GDM1 (cell line): ENCODE results near the gene ZSWIM5.
"Not testable (repeated sequence)": the region's sequence is repeated elsewhere in the genome, so short reads cannot be mapped to it uniquely, and the experiment has no call there.

Experiments used
- DNase-seq: peaks from one replicate; lab custom pipeline; 2025; lab: John Stamatoyannopoulos, UW

The ZSWIM5 gene

DNA sequence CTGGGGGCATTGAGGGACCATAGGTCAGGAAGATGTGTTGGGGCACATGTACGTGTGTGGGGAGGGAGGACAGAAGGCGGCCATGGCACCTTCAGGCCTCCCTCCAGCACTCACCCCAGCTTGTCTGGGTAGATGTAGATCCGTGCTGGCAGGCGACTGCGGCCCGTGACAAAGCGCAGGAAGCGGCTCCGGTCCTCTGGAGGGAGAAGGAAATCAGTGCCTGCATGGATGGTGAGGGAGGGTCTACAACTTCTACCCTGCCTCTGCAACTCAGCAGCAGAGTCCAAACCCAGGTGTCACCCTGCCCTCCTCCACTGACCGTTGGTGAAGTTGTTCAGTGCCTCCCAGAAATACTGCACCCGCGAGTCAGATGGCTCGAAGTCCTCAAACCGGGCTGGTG lies 202.7 kb downstream of the ZSWIM5 start:
- no peak for DNase-seq

DNA sequence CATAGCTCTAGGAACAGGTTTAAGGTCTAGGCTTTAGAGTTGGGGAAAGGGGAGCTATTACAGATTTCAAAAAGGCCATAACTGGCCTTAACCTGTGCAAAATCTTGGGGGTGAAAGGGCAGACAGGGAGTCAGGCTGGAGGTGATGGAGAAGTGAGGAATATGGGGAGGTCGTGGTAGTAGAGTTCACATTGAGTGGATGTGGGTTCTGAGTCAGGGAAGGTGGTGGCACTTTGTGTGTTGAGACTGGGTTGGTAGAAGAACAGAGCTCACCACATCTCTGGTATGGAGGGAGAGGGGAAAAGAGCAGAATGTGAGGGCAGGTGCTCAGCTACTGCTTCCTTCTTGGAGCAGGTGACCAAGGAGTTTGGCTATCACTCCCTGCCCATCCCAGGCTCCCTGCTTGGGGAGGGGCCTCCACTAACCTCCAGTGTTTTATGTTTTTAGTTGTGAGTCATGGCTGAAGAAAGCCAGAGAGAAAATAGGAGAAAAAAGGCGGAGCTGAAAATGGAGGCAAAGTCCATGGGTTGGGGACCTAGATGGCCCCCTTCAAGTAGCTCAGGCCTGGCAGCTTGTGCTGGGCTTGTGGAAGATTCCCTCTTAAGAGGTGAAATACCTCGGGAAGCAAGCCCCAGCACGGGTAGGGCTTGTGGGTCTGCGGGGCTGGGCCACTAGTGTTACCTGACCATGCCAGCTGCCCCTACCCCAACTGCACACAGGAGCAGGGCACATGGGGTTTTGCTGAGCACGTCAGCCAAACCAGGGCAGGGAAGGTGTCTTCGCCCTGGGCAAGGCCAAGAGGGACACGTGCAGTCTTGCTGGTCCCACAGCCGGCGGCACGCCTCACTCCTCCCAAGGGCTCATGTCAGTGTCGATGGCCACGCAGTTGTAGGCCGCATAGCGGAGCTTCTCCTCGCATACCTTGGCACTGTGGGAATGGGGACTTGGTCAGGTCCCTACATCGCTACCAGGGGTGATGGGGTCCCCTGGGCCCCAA lies 203.5 kb downstream of the ZSWIM5 start:
- DNase-seq: no peak

DNA sequence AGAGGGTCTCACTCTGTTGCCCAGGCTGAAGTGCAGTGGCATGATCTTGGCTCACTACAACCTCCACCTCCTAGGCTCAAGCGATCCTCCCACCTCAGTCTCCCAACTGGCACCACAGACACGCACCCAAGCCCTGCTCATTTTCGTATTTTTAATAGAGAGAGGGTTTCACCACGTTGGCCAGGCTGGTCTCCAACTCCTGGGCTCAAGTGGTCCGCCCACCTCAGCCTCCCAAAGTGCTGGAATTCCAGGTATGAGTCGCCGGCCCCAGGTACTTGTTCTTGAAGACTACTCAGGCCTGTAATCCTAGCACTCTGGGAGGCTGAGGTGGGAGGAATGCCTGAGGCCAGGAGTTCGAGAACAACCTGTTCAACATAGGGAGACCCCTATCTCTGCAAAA lies 204.8 kb downstream of the ZSWIM5 start:
- DNase-seq: not testable (repeated sequence)

DNA sequence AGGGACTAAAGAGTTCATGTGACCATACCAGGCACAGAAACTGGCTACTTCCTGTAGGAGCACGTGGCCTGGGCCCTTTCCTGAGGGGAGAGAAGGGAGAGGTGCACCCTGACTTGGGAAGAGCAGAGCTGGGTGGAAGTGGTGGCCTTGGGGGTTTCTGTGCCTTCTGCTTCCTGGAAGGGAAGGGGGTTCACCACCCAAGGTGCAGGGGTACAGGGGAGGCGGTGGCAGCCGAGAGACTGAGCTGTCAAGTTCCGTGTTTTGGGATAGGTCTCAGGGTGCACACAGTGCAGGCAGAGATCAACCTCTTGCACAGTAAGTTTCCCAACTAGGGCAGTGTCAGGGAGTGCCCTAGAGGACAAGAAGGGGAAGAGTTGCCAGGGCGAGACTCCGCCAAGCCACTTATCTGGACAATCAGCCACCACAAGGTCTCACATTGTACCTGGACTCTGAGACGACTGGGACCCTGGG lies 205.4 kb downstream of the ZSWIM5 start:
- no peak for DNase-seq

DNA sequence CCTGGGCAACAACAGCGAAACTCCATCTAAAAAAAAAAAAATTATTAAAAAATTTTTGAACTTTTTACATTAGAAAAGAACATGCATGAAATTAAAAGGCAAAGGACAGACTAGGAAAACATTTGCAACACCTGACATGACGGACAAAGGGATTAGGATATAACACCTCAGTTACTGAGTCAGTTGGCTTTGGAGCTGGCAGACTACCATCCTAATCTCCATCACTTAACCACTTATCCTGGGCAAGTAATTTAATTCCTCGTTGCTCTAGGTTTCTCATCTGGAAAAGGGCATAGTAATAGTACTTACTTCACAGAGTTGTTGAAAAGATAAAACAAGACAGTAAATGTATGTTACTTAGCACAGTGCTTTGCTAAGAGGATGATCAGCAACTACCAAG lies 207.2 kb downstream of the ZSWIM5 start:
- no peak for DNase-seq

DNA sequence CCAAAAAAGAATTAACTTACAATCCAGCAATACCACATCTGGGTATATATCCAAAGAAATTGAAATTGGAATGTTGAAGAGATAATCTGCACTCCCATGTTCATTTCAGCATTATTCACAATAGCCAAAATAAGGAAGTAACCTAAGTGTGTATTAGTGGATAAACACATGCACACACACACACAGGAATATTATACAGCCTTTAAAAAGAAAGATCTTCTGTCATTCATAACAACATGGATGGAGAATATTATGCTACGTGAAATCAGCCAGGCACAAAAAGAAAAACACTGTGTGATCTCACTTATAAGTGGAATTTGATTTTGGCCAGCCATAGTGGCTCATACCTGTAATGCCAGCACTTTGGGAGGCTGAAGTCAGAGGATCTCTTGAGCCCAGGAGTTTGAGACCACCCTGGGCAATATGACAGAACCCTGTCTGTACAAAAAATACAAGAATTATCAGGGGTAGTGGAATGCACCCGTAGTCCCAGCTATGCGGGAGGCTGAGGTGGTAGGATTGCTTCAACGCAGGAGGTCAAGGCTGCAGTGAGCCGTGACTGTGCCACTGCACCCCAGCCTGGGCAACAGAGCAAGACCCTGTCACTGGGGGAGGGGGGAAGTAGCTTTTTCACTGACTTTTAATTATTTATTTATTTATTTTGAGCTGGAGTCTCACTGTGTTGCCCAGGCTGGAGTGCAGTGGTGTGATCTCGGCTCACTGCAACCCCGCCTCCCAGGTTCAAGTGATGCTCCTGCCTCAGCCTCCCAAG lies 210.8 kb downstream of the ZSWIM5 start:
- no peak for DNase-seq

DNA sequence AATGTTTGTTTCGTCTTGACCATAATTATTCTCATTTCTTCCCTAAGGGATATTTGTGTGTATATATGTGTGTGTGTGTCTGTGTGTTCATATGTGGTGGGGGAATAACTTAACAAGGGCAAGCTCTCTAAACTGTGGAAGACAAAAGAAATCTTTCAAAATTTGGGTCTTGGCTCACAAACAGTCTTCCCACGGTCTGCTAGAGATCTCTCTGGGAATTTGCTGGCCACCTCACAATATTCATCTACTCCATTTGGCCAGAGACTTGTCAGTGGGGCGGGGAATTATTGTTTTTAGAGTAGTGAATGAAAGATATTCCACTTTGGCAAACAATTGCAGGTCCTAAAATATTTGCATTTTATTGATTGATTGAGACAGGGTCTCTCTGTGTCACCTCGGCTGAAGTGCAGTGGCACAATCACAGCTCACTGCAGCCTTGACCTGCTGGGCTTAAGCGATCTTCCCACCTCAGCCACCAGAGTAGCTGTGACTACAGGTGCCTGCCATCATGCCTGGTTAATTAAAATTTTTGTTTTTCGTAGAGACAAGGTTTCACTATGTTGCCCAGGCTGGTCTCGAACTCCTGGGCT lies 212.0 kb downstream of the ZSWIM5 start:
- no peak for DNase-seq

DNA sequence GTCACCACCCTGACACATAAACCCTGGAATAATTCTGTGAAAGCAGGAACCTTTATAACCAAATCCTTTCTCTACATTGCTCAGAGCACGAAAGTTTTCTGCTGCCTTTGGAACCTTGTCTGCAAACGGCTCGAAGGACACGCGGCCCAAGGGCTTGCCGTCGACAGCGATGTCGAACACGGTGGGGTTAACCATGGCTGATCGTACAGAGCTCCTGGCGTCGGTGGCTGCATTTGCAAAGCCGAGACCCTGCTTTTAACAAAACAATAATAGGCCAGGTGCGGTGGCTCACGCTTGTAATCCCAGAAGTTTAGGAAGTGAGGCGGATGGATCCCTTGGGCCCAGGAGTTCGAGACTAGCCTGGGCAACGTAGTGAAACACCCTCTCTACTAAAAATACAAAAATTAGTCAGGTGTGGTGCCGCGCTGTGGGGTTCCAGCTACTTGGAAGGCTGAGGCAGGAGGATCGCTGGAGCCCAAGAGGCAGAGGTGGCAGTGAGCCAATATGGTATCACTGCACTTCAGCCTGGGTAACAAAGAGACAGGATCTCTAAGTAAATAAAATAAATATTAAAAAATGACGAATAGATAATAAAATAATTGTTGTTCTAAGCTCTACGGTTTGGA lies 217.8 kb downstream of the ZSWIM5 start:
- no peak for DNase-seq

DNA sequence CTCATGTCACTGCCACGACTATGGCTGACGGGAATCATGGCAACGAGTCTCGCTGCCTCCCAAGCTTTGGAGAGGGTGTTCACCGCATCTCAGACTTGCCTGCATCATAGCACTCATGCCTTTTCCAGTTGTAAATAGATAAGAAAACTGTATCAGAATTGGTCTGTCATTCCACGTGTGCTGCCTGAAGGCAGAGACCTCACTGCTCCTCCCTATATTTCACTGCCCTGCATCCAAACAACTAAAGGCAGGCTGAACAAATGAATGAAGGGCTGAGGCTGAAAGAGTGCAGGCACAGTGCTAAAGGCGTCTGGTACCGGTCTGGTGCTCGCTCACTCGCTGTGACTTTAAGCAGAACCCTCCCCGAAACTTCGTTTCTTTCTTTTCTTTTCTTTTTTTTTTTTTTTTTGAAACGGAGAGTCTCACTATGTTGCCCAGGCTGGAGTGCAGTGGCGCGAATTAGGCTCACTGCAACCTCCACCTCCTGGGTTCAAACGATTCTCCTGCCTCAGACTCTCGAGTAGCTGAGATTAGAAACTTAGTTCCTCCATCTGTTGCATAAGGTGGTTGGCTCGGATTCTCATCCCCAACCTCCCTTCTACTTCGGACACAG lies 220.6 kb downstream of the ZSWIM5 start:
- no peak for DNase-seq

DNA sequence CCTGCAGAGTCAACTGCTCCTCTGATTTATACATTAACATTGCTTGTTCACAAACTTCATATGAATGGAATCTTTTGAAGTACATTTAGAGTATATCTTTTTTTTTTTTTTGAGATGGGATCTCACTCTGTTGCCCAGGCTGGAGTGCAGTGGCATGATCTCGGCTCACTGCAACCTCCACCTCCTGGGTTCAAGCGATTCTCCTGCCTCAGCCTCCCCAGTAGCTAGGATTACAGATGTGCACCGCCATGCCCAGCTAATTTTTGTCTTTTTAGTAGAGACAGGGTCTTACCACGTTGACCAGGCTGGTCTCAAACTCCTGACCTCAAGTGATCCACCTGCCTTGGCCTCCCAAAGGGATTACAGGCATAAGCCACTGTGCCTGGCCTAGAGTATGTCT lies 229.0 kb downstream of the ZSWIM5 start:
- DNase-seq: not testable (repeated sequence)

DNA sequence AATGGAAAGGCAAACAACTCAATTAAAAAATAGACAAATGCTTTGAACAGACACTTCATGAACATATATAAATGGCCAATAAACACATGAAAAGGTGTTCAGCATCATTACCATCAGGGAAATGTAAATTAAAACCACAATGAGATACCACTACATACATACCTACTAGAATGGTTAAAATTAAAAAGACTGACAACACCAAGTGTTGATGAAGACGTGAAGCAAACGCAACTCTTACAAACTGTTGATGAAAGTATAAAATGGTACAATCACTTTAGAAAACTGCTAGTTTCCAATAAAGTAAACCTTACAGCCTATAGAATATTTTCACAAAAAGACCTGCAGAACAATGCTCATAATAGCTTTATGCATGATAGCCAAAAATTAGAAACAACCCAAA lies 230.2 kb downstream of the ZSWIM5 start:
- no peak for DNase-seq

DNA sequence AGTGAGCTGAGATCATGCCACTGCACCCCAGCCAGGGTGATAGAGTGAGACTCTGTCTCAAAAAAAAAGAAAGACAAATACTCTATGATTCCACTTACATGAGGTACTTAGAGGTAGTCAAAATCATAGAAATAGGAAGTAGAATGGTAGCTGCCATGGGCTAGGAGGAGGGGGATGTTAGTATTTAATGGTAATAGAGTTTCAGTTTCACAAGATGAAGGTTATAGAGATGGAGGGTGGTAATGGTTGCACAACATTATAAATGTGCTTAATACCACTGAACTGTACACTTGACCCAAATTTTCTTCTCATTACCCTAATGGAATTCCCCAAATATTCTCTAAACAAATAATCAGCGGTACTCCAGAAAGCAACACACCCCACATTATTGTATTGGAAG lies 232.8 kb downstream of the ZSWIM5 start:
- DNase-seq: no peak

DNA sequence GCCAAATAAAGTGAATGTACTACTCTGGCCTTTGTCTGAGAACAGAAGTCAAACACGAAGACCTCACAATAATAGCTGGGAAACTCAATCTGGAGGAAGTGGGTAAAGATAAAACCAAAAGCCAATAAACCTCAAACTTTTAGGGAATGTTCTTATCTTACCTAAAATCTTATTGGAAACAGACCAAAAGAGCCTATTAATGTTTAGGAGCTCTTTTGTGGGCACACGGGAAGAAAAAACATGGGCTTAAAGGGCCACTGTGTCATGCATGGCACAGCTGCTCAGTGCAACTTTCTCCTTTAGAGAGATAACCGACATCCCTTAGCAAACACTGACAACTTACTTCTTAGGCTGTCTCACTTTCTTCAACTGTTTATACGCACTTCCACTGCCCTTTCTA lies 236.1 kb downstream of the ZSWIM5 start:
- no peak for DNase-seq
